Lower leg skin (tissue), 3 donors: Measurements from ENCODE around the gene SLC1A7.
A peak's percentile ranks its signal among the peaks of the same experiment; 100 is the strongest.

ENCODE experiments used
- POLR2A ChIP-seq, 2 donors: fragments of 450-650 bp; IDR thresholded peaks; one replicate each; pipeline ENCODE4 v1.6.1; 2016 to 2017; ENCODE audit warnings: antibody characterized with exemption in 2 of 2, mild to moderate bottlenecking in 1 of 2, moderate library complexity in 1 of 2
- TF ChIP-seq, protein P1 (sequence below), 3 donors: fragments of 450-650 bp; IDR thresholded peaks; one replicate each; pipeline ENCODE4 v1.5.1; 2016; ENCODE audit warnings: antibody characterized with exemption in 3 of 3, mild to moderate bottlenecking in 3 of 3, moderate library complexity in 2 of 3

DNA sequence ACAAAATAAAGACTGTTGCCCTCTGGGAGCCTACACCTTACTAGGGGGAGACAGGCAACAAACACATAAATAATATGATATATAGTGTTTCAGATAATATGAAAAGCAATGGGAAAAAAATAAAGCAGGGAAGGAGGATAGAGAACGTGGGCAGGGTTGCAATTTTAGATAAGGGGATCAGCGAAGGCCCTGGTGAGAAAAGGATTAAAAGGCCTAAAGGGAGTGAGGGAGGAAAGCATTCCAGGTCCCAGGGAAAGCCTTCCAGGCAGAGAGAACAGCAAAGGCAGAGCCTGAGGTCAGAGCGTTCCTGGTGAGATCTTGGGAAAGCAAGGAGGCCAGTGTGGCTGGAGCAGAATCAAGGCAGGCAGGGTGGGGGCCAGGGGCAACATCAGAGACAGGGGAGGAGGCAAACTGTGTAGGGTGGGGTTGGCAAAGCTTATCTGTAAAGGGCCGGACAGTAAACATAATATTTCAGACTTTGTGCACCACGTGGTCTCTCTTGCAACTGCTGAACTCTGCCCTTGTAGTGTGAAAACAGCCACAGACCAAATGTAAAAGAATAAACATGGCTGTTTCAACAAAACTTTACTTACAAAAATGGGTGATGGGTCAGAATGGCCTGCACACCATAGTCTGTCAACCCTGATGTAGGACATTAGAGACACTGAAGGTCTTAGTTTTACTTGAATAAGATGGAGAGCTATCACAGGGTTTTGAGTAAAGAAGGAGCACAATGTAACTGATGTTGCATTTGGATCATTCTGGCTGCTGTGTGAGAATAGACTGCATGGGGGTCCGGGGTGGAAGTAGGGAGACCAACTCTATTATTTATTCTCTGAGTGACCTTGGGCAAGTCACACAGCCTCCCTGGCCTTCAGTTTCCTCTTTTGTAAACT, 40.9 kb upstream of the SLC1A7 start:
- TF ChIP-seq POLR2A (IDR thresholded peaks at IDR 0.05) = no peak
- TF ChIP-seq, protein P1, sequence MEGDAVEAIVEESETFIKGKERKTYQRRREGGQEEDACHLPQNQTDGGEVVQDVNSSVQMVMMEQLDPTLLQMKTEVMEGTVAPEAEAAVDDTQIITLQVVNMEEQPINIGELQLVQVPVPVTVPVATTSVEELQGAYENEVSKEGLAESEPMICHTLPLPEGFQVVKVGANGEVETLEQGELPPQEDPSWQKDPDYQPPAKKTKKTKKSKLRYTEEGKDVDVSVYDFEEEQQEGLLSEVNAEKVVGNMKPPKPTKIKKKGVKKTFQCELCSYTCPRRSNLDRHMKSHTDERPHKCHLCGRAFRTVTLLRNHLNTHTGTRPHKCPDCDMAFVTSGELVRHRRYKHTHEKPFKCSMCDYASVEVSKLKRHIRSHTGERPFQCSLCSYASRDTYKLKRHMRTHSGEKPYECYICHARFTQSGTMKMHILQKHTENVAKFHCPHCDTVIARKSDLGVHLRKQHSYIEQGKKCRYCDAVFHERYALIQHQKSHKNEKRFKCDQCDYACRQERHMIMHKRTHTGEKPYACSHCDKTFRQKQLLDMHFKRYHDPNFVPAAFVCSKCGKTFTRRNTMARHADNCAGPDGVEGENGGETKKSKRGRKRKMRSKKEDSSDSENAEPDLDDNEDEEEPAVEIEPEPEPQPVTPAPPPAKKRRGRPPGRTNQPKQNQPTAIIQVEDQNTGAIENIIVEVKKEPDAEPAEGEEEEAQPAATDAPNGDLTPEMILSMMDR (IDR thresholded peaks at IDR 0.05) = peak in 1 of 3 donors; percentile 44
